ENCODE results near the gene RNF112.

The RNF112 gene

GRCh38 chr17:19375732-19376131 lies 35.3 kb upstream of the RNF112 start:
- no peak for DNase-seq (ENCODE audit: low read depth)

GRCh38 chr17:19376811-19377210 lies 34.2 kb upstream of the RNF112 start:
- no peak for DNase-seq (ENCODE audit: low read depth)

GRCh38 chr17:19377602-19378415 lies 33.2 kb upstream of the RNF112 start:
- DNase-seq (ENCODE audit: low read depth): peak; percentile 92

GRCh38 chr17:19378416-19379360 lies 32.3 kb upstream of the RNF112 start, which contains the start of gene MAPK7:
TSS of gene MAPK7 (plus strand) at chr17:19378498. CDS start at chr17:19378901, 403 bp downstream.
- no peak for DNase-seq (ENCODE audit: low read depth)

- DNase-seq (ENCODE audit: low read depth): no peak
Measured at GRCh38 chr17:19379361-19380065, 31.5 kb upstream of the RNF112 start.

- DNase-seq (ENCODE audit: low read depth): no peak
Measured at GRCh38 chr17:19380481-19381301, 30.3 kb upstream of the RNF112 start.

GRCh38 chr17:19381361-19381740 lies 29.7 kb upstream of the RNF112 start:
- no peak for DNase-seq (ENCODE audit: low read depth)

GRCh38 chr17:19381741-19382444 lies 29.1 kb upstream of the RNF112 start:
- no peak for DNase-seq (ENCODE audit: low read depth)

GRCh38 chr17:19382531-19383444 lies 28.2 kb upstream of the RNF112 start:
- no peak for DNase-seq (ENCODE audit: low read depth)

GRCh38 chr17:19383681-19384470 lies 27.2 kb upstream of the RNF112 start:
- DNase-seq (ENCODE audit: low read depth): no peak

- no peak for DNase-seq (ENCODE audit: low read depth)
Measured at GRCh38 chr17:19384723-19385391, 26.2 kb upstream of the RNF112 start.

- DNase-seq (ENCODE audit: low read depth): no peak
Measured at GRCh38 chr17:19385521-19385983, 25.5 kb upstream of the RNF112 start.

- DNase-seq (ENCODE audit: low read depth): no peak
Measured at GRCh38 chr17:19386051-19386929, 24.7 kb upstream of the RNF112 start.

GRCh38 chr17:19386974-19387920 lies 23.8 kb upstream of the RNF112 start, which contains the start of gene MFAP4:
TSS of gene MFAP4 (minus strand) at chr17:19387190. CDS start at chr17:19387155, 35 bp downstream.
- DNase-seq (ENCODE audit: low read depth): no peak

- no peak for DNase-seq (ENCODE audit: low read depth)
Measured at GRCh38 chr17:19387921-19388521, 23.0 kb upstream of the RNF112 start.
